Panc1 (cell line): ENCODE results near the gene LRRC4B.

Experiments
- CTCF ChIP-seq: fragments of 450-650 bp; IDR thresholded peaks from 2 replicates; pipeline ENCODE4 v1.5.1; 2017; ENCODE audit warnings: mild to moderate bottlenecking
- POLR2AphosphoS5 ChIP-seq: IDR thresholded peaks from 2 replicates; pipeline ENCODE4 v1.6.1; 2012; ENCODE audit warnings: mild to moderate bottlenecking, low read depth, low read length, moderate library complexity
- REST ChIP-seq, 2 experiments: IDR thresholded peaks; 2 replicates each; pipeline ENCODE4 v1.6.1; 2011 to 2012; ENCODE audit warnings: low read depth in 2 of 2, control low read depth in 1 of 2, low read length in 1 of 2, mild to moderate bottlenecking in 1 of 2, moderate library complexity in 1 of 2; ENCODE audit not compliant: insufficient read depth in 1 of 2
- SIN3A ChIP-seq: IDR thresholded peaks from 2 replicates; pipeline ENCODE4 v1.6.1; 2012; ENCODE audit warnings: low read depth, mild to moderate bottlenecking, low read length, moderate library complexity, borderline replicate concordance; ENCODE audit not compliant: insufficient read depth
- TCF7L2 ChIP-seq: IDR thresholded peaks from 2 replicates; pipeline ENCODE4 v1.6.1; 2011; ENCODE audit warnings: mild to moderate bottlenecking, low read depth, low read length, inconsistent platforms

GRCh38 chr19:50498219-50499056 lies 69.8 kb downstream of the LRRC4B start:
- TF ChIP-seq CTCF (no peak), POLR2AphosphoS5 (no peak), REST (IDR thresholded peaks at IDR 0.05; ENCODE audit: insufficient read depth in 1 of 2, low read depth in 2 of 2, low read length in 1 of 2) (no peak), TCF7L2 (no peak), SIN3A (no peak)
